Measurements from ENCODE around the gene THSD4.

- no peak for TF ChIP-seq POLR2AphosphoS5 (IDR thresholded peaks at IDR 0.05; ENCODE audit: borderline replicate concordance, low read depth, low read length)
- TF ChIP-seq EZH2 (IDR thresholded peaks at IDR 0.05) = no peak
Measured at GRCh38 chr15:71548401-71548807, 433.1 kb downstream of the THSD4 start.

Measured in SK-N-MC (cell line).